Left ventricle myocardium inferior (tissue), 1 donor: ENCODE measurements around the gene VAMP2. TPM values are rescaled to one million over a fixed set of nuclear protein-coding genes. Genes with fewer than 3 reads are reported as not detected.

Source experiments
- DNase-seq: peaks from one replicate; pipeline ENCODE4 v3.0.0-alpha.2; 2020
- H3K27ac ChIP-seq: fragments of 200-600 bp; replicated peaks from 2 replicates; pipeline ENCODE4 v1.8.0; 2021
- H3K27me3 ChIP-seq: fragments of 200-600 bp; 2 replicates; pipeline ENCODE4 v1.8.0; 2021; ENCODE audit warnings: low read depth
- H3K36me3 ChIP-seq: fragments of 200-600 bp; 2 replicates; pipeline ENCODE4 v1.8.0; 2021
- H3K4me1 ChIP-seq: fragments of 200-600 bp; 2 replicates; pipeline ENCODE4 v1.8.0; 2021
- H3K4me3 ChIP-seq: fragments of 200-600 bp; 2 replicates; pipeline ENCODE4 v1.8.0; 2021; ENCODE audit warnings: mild to moderate bottlenecking, moderate library complexity
- H3K9me3 ChIP-seq: fragments of 200-600 bp; replicated peaks from 2 replicates; pipeline ENCODE4 v1.8.0; 2021
- intact Hi-C: fragments of 100-400 bp; cut with micrococcal nuclease; formaldehyde crosslinking; loops from one replicate; pipeline ENCODE4 v1.11.0; 2022
- total RNA-seq: library from RNA; stranded (reverse); fragmentation: NEBNext Ultra II Directional; extraction: Animal tissue kit (Norgen Biotek cat#: 25700); gene quantifications from one replicate; pipeline ENCODE4 v1.2.1, GENCODE V29; 2021
- TF ChIP-seq, protein P1 (sequence below): fragments of 200-600 bp; IDR thresholded peaks from 2 replicates; pipeline ENCODE4 v1.8.0; 2021; ENCODE audit warnings: antibody characterized with exemption, mild to moderate bottlenecking, borderline replicate concordance
- donor health status: DM: no; HTN: yes; CAD: no; lungs with severe emphysema.

The VAMP2 gene
- total RNA-seq, 1 donor from 2014 or later: 59.6 TPM

DNA sequence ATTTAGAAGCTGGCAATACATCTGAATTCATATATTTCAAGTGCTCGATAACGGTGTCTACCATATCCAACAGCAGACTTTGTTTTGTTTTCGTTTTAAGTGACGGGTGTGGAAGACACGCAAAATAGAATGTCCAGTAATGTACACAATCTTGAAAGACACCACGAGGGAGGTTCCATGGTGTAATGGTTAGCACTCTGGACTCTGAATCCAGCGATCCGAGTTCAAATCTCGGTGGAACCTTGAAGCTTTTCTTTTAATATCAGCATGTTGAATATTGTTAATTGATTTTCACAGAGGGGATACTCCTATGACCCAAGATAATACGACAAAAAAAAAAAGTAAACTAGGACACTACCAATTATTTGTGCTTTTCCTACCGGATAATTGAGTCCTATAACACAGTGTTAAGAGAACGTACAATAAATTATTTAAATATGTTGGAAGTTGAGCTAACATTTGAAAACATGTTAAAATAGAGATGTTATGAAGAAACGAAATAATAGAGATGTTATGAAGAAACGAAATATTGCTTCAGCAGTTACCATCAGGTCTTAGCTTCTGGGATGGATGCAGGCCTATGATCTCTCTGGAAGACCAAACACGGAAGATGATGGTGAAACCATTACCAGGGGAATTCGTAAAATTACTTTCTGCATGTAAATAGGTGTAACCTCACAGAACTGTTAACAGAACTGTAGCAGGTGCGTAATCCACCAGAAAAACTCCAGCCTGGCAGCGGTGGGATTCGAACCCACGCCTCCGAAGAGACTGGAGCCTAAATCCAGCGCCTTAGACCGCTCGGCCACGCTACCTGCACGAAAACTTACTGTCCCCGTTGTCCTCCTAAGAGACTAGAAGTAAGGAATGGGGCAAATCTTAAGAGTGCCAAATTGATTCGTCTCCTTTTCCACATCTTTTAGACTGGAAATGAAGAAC lies 42.9 kb downstream of the VAMP2 start:
- Histone ChIP-seq H3K36me3 (no peaks in the 10 kb centered on the region), H3K27ac (peak overlapping the region; percentile 85), H3K27me3 (peaks cover 60% of the 10 kb centered on the region), H3K4me3 (peak overlapping the region; percentile 84), H3K4me1 (peaks cover 68% of the 10 kb centered on the region), H3K9me3 (no peaks in the 10 kb centered on the region)
- TF ChIP-seq, protein P1, sequence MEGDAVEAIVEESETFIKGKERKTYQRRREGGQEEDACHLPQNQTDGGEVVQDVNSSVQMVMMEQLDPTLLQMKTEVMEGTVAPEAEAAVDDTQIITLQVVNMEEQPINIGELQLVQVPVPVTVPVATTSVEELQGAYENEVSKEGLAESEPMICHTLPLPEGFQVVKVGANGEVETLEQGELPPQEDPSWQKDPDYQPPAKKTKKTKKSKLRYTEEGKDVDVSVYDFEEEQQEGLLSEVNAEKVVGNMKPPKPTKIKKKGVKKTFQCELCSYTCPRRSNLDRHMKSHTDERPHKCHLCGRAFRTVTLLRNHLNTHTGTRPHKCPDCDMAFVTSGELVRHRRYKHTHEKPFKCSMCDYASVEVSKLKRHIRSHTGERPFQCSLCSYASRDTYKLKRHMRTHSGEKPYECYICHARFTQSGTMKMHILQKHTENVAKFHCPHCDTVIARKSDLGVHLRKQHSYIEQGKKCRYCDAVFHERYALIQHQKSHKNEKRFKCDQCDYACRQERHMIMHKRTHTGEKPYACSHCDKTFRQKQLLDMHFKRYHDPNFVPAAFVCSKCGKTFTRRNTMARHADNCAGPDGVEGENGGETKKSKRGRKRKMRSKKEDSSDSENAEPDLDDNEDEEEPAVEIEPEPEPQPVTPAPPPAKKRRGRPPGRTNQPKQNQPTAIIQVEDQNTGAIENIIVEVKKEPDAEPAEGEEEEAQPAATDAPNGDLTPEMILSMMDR: no peak
- peak; percentile 75 for DNase-seq
- intact Hi-C loops: loop anchor here (2.0 to 10.0 kb wide), 2 partner anchors 65 to 103 kb away; no protein-coding TSS in a partner anchor

DNA sequence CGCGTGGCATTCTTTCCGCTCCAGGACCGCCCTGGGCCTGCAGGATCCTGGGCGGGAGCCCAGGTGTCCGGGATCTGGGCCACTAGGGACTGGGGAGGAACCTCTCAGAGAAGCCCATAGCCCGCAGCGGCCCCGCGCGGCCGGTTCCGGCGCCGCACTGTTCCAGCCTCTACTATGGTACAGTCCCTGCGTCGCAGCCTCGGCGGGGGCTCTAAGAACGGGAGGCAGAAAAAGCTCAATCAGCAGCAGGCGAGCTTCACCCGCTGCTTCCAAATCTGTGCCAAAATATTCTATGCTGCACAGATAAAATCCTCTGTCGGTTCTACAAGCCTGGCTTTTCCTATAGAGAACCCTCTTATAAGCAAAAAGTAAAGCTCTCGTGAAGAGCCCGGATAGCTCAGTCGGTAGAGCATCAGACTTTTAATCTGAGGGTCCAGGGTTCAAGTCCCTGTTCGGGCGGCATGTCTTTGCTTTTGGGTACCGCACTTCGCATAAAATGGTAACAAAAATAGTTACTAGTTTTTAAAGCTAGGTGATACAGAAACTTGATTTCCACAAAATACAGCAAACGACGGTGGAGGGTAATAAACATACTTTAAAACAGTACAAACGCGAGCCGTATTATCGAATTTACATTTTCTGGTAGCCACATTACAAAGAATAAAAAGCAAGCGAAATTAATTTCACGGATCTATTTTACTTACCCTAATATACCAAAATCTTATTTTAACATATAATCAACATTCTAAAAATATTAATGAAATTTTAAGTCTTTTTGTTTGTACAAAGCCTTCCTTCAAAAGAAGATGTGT lies 43.8 kb downstream of the VAMP2 start:
- peak; percentile 91 for DNase-seq
- Histone ChIP-seq H3K4me3 (peak overlapping the region; percentile 84), H3K4me1 (peaks cover 59% of the 10 kb centered on the region), H3K36me3 (no peaks in the 10 kb centered on the region), H3K9me3 (no peaks in the 10 kb centered on the region), H3K27ac (peak overlapping the region; percentile 85), H3K27me3 (peaks cover 62% of the 10 kb centered on the region)
- TF ChIP-seq, protein P1: peak; percentile 94
- intact Hi-C loops: loop anchor here (2.0 kb wide), 1 partner anchor 104 kb away; no protein-coding TSS in a partner anchor

DNA sequence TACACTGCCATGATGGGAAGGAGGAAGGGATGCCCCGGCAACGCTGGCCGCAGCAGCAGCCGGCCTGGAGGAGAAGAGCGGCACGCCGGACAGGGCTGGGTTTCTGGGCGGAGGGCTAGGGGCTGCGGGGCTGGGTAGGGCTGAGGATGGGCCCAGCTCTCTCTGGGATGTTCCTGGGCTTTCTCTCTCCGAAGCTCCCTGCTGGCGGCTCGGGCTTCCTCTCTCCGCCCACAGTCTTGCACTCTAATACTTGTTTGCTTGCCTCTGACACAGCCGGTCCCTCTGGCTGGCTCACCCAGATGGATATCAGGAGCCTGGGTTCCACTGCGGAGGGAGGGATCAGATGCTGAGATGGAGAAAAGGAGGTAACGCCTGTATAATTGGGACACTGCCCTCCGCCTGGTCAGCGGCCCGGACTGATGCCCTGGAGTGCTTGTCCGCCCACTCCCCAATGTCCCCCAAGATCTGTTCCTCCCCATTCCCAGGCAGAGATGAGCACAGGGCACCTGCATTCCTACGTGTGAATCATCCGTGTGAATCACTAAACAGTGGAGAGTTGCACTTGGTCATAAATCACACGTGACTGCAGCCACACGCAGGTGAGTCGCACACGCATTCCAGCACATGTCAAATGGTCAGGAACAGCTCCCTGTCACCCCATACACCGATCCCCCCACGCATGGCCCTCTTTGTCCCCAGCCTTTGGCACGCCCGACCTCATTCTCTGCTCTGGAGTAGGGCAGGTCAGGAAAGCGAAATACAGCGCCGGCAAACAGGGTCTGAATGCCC lies 44.6 kb downstream of the VAMP2 start, which contains the start of gene ALOXE3:
Gene ALOXE3, minus strand, starts transcription at position 535 of the 789 bp plus-strand sequence. Its CDS starts 524 bp downstream, at position 11.
- H3K27ac ChIP-seq: peak within 1 kb of the TSS; percentile 85
- intact Hi-C loops: loop anchor here (2.0 kb wide), 1 partner anchor 105 kb away; no protein-coding TSS in a partner anchor
- no peaks in the 10 kb centered on the region for H3K9me3 ChIP-seq
- peaks cover 51% of the 10 kb centered on the region for H3K4me1 ChIP-seq
- no peaks in the 10 kb centered on the region for H3K36me3 ChIP-seq
- TF ChIP-seq, protein P1: no peak
- peaks cover 62% of the 10 kb centered on the region for H3K27me3 ChIP-seq
- DNase-seq: no peak
- H3K4me3 ChIP-seq: peak within 1 kb of the TSS; percentile 84

DNA sequence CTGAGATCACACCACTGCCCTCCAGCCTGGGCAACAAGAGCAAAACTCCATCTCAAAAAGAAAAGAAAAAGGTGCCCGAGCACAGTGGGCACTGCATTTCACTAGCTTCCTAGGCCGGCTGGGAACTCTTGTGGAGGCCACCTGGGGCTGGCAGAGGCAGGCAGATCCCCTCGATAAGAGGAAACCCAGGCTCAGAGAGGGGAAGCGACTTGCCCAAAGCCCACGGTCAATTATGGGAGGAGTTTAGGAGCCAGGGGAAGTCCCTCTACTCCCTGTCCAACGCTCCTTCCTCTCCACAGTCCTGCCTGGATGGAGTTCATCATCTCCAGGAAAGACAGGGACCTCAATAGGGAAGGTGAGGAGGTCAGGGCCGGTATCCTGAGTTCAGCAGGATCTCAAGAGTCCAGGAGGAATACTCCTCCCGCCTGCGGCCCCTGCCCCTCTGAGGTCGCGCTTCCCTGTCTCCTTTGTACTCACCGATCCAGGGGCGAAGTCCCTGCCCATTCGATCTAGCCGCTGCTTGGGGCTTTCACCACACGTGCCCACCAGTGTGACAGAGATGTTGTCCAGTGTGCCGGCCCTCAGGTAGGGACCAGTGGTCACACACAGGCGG lies 45.3 kb downstream of the VAMP2 start:
- H3K36me3 ChIP-seq: no peaks in the 10 kb centered on the region
- peaks cover 62% of the 10 kb centered on the region for H3K27me3 ChIP-seq
- no peaks in the 10 kb centered on the region for H3K9me3 ChIP-seq
- DNase-seq: no peak
- H3K27ac ChIP-seq: no peak overlapping the region
- TF ChIP-seq, protein P1: no peak
- peak overlapping the region; percentile 84 for H3K4me3 ChIP-seq
- peaks cover 44% of the 10 kb centered on the region for H3K4me1 ChIP-seq
- intact Hi-C loops: no loop called here
